Activated T-helper 17 cell treated with anti-CD3 and anti-CD28 coated beads, Interleukin-2, amount 50 U/mL, for 72 hours (primary cell): ENCODE results near the gene CD38. TPM values are rescaled to one million over a fixed set of nuclear protein-coding genes. Genes with fewer than 3 reads are reported as not detected.
"Not testable (repeated sequence)": the region's sequence is repeated elsewhere in the genome, so short reads cannot be mapped to it uniquely, and the experiment has no call there.

Experiments used
- ATAC-seq: fragments of 150-1000 bp; cut with Tn5 transposase; replicated peaks from 2 replicates; pipeline ENCODE4 v1.10.0; 2021; ENCODE audit warnings: mild to moderate bottlenecking, moderate library complexity
- H3K27ac Mint-ChIP-seq: one replicate; pipeline ENCODE4 v1.8.0; 2022; ENCODE audit warnings: mixed read lengths
- H3K27me3 Mint-ChIP-seq: one replicate; pipeline ENCODE4 v1.8.0; 2022; ENCODE audit warnings: mixed read lengths
- H3K36me3 Mint-ChIP-seq: one replicate; pipeline ENCODE4 v1.8.0; 2022; ENCODE audit warnings: low read depth, mild to moderate bottlenecking, mixed read lengths
- H3K4me1 Mint-ChIP-seq: one replicate; pipeline ENCODE4 v1.8.0; 2022; ENCODE audit warnings: mixed read lengths
- H3K4me3 Mint-ChIP-seq: one replicate; pipeline ENCODE4 v1.8.0; 2022; ENCODE audit warnings: mild to moderate bottlenecking, mixed read lengths
- H3K9me3 Mint-ChIP-seq: one replicate; pipeline ENCODE4 v1.8.0; 2022; ENCODE audit warnings: mixed read lengths
- total RNA-seq, 2 donors: library from RNA; stranded (reverse); gene quantifications; one replicate each; pipeline ENCODE4 v1.2.3, GENCODE V29; 2022

The CD38 gene
- total RNA-seq, 2 donors from 2014 or later: 3.0 to 3.9 TPM

DNA sequence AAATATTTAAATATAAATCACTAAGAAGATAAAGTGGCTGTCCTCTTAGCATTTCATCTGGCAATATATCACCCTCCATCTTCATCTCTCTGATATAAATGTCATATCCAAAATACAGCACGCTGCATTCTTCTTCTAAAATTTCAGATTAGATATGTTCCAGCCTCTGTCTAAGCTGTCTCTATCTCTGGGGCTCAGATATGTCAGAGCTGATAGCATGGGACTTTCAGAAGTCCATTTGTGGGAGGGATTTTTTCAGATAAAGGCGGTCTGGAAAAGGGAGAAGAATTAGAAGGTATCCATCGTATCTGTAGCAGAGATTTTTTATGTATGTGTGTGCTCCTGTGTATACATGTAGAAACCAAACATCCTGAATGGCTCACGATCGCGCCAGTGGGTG is 25.0 kb upstream of the CD38 start:
- Mint-ChIP-seq H3K4me3 (no peak overlapping the region), H3K4me1 (peaks cover 37% of the 10 kb centered on the region), H3K27ac (no peak overlapping the region), H3K27me3 (no peaks in the 10 kb centered on the region), H3K9me3 (no peaks in the 10 kb centered on the region), H3K36me3 (peaks cover 12% of the 10 kb centered on the region)
- no peak for ATAC-seq

- Mint-ChIP-seq H3K27ac (peak overlapping the region; percentile 11), H3K27me3 (no peaks in the 10 kb centered on the region), H3K36me3 (peaks cover 12% of the 10 kb centered on the region), H3K9me3 (no peaks in the 10 kb centered on the region), H3K4me3 (peak overlapping the region; percentile 65), H3K4me1 (peaks cover 37% of the 10 kb centered on the region)
- ATAC-seq: no peak
Observed at GRCh38 chr4:15753786-15754185, 24.3 kb upstream of the CD38 start.

GRCh38 chr4:15754323-15754722 is 23.8 kb upstream of the CD38 start:
- peak overlapping the region; percentile 11 for H3K27ac Mint-ChIP-seq
- no peaks in the 10 kb centered on the region for H3K27me3 Mint-ChIP-seq
- H3K4me1 Mint-ChIP-seq: peaks cover 37% of the 10 kb centered on the region
- H3K36me3 Mint-ChIP-seq: peaks cover 12% of the 10 kb centered on the region
- peak overlapping the region; percentile 65 for H3K4me3 Mint-ChIP-seq
- H3K9me3 Mint-ChIP-seq: no peaks in the 10 kb centered on the region
- ATAC-seq: peak; percentile 39

DNA sequence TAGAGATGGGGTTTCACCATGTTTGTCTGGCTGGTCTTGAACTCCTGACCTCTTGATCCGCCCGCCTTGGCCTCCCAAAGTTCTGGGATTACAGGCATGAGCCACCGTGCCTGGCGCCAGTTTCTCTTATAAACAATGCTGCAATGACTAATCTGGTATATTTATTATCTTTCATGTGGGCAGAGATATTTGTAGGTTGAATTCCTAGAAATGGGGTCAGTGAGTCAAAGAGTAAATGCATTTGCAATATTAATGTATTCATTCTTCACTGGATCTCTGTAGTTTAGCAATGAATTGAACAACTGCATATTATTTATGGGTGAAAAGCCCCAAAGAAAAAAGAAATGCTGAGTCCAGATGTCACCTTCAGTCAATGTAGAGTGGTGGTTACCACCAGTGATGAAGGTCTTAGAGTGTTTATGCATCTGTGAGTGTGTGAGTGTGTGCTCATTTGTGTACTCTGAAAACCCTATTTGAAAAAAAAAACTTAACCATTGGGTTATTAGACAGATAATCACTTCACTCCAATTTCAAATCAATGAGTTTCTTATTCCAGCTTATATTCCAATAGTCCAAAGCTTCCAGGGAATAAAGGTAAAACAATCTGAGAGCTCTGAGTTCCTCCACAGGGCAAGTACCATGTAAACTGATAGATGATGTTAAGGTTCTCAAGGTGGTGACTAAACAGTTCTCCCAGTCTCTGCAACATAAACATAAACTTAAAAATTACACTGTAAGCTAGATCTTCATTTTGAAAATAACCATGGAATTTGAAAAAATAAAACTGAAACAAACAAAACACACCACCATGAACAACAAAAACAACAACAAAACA is 22.6 kb upstream of the CD38 start:
- peak; percentile 62 for ATAC-seq
- H3K9me3 Mint-ChIP-seq: no peaks in the 10 kb centered on the region
- peak overlapping the region; percentile 65 for H3K27ac Mint-ChIP-seq
- no peaks in the 10 kb centered on the region for H3K27me3 Mint-ChIP-seq
- peaks cover 12% of the 10 kb centered on the region for H3K36me3 Mint-ChIP-seq
- peaks cover 37% of the 10 kb centered on the region for H3K4me1 Mint-ChIP-seq
- peak overlapping the region; percentile 65 for H3K4me3 Mint-ChIP-seq

DNA sequence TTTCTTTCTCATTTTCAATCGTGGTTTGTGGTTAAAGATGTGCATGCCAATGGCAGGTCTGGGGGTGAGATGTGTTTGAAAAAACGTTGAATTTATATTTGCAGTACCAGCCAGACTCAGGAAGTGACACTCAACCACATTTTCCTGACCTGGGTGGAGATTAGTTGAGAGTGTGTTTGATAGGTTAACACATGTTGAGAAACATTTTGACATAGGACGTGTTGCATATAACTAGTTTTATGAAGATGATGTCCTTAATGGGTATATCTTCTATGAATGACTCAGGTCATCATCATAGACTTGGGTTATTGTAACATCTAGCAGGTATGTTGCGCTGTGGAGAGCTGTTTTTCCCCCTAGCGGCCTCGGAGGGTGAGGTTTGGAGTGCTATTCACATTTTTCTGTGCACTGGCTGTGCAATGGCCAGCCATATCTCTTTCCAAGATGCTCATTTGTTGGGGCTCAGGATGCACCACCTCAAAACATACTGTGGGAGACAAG is 21.7 kb upstream of the CD38 start:
- Mint-ChIP-seq H3K27ac (peak overlapping the region; percentile 65), H3K9me3 (no peaks in the 10 kb centered on the region), H3K36me3 (peaks cover 12% of the 10 kb centered on the region), H3K27me3 (no peaks in the 10 kb centered on the region), H3K4me1 (peaks cover 37% of the 10 kb centered on the region), H3K4me3 (peak overlapping the region; percentile 65)
- ATAC-seq: peak; percentile 78

DNA sequence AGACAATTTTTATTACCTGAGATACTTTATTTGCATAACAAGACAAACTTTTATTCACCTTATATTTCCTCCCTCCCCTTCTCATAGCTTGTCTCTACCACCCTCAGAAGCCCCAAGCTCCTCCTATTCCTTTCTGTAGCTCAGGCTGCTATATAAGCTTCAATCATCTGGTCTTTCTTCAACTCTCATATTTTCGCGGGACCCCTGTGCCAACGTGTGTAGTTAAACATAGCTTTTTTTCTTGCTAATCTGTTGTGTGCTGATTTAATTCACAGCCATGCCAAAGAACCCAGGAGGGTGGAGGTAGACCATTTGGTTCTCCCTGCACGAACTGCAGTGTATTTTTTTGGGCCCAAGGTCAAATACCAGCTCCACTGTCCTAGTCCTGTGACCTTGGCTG is 21.1 kb upstream of the CD38 start:
- no peak for ATAC-seq

DNA sequence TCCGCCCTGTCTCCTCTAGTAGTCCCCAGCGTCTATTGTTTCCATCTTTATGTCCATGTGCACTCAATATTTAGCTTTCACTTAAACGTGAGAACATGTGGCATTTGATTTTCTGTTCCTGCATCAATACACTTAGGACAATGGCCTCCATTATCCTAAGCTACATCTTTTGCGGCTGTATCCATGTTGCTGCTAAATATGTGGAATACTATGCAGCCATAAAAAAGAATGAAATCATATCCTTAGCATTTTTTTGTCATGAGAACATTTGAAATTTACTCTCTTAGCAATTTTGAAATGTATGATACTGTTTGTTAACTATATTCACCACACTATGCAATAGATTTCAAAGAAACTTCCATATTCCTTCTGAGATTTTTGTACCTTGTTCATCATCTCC is 19.8 kb upstream of the CD38 start:
- peaks cover 12% of the 10 kb centered on the region for H3K36me3 Mint-ChIP-seq
- no peaks in the 10 kb centered on the region for H3K9me3 Mint-ChIP-seq
- ATAC-seq: no peak
- H3K4me3 Mint-ChIP-seq: no peak overlapping the region
- H3K27ac Mint-ChIP-seq: no peak overlapping the region
- peaks cover 37% of the 10 kb centered on the region for H3K4me1 Mint-ChIP-seq
- no peaks in the 10 kb centered on the region for H3K27me3 Mint-ChIP-seq

More for the DNA sequence above, 21.1 kb upstream of the CD38 start:
- Mint-ChIP-seq H3K9me3 (no peaks in the 10 kb centered on the region), H3K4me1 (peaks cover 37% of the 10 kb centered on the region), H3K27ac (no peak overlapping the region), H3K27me3 (no peaks in the 10 kb centered on the region), H3K4me3 (peak overlapping the region; percentile 65), H3K36me3 (peaks cover 12% of the 10 kb centered on the region)

DNA sequence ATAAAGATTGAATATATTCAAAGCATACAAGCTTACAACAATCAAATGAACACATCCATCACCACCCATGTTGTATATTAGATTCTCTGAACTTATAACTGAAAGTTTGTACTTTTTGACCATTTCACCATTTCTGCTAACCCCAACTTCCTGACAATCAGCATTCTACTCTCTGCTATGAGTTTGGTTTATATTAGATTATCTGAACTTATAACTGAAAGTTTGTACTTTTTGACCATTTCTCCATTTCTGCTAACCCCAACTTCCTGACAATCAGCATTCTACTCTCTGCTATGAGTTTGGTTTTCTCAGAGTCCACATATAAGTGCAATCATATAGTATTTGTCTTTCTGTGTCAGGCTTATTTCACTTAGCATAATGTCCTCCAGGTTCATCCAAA is 15.7 kb upstream of the CD38 start:
- H3K4me1 Mint-ChIP-seq: peaks cover 17% of the 10 kb centered on the region
- H3K36me3 Mint-ChIP-seq, H3K27me3 Mint-ChIP-seq, H3K27ac Mint-ChIP-seq, H3K4me3 Mint-ChIP-seq, H3K9me3 Mint-ChIP-seq, ATAC-seq: not testable (repeated sequence)

DNA sequence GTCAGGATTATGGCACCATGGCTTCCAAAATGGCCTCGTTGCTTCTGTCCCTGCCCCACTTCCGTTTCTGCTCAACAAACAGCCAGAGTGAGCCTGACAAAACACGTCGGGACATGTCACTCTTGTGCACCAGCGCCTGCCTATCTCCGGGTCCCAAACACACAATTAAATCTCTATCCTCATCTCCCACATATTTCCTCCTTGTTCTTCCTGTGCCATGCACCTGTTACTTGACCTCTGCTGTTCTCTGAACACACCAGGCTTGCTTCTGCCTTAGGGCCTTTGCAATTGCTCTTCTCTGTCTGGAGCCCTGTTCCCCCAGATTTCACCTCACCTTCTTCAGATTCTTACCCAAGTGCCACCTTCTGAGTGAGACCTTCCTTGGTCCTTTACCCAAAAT is 12.7 kb upstream of the CD38 start:
- H3K36me3 Mint-ChIP-seq: no peaks in the 10 kb centered on the region

GRCh38 chr4:15765910-15766697 is 12.0 kb upstream of the CD38 start:
- Mint-ChIP-seq H3K27ac (peak overlapping the region; percentile 19), H3K4me1 (peaks cover 23% of the 10 kb centered on the region), H3K27me3 (no peaks in the 10 kb centered on the region), H3K9me3 (no peaks in the 10 kb centered on the region), H3K36me3 (no peaks in the 10 kb centered on the region), H3K4me3 (peak overlapping the region; percentile 64)
- peak; percentile 88 for ATAC-seq

More for the DNA sequence above, 12.7 kb upstream of the CD38 start:
- no peak for ATAC-seq
- H3K27ac Mint-ChIP-seq: no peak overlapping the region
- H3K9me3 Mint-ChIP-seq: no peaks in the 10 kb centered on the region
- no peaks in the 10 kb centered on the region for H3K27me3 Mint-ChIP-seq
- H3K4me1 Mint-ChIP-seq: peaks cover 21% of the 10 kb centered on the region
- peak overlapping the region; percentile 64 for H3K4me3 Mint-ChIP-seq

GRCh38 chr4:15766821-15767220 is 11.3 kb upstream of the CD38 start:
- Mint-ChIP-seq H3K27me3 (no peaks in the 10 kb centered on the region), H3K36me3 (no peaks in the 10 kb centered on the region), H3K9me3 (no peaks in the 10 kb centered on the region), H3K4me1 (peaks cover 30% of the 10 kb centered on the region), H3K27ac (peak overlapping the region; percentile 19), H3K4me3 (peak overlapping the region; percentile 64)
- ATAC-seq: no peak

GRCh38 chr4:15769202-15769601 is 8.9 kb upstream of the CD38 start:
- peaks cover 44% of the 10 kb centered on the region for H3K4me1 Mint-ChIP-seq
- no peak for ATAC-seq
- no peaks in the 10 kb centered on the region for H3K36me3 Mint-ChIP-seq
- H3K27me3 Mint-ChIP-seq: peaks cover 12% of the 10 kb centered on the region
- no peaks in the 10 kb centered on the region for H3K9me3 Mint-ChIP-seq
- H3K4me3 Mint-ChIP-seq: no peak overlapping the region
- H3K27ac Mint-ChIP-seq: no peak overlapping the region

- Mint-ChIP-seq H3K9me3 (no peaks in the 10 kb centered on the region), H3K4me3 (peak overlapping the region; percentile 35)
Observed at GRCh38 chr4:15771216-15772058, 6.7 kb upstream of the CD38 start.

DNA sequence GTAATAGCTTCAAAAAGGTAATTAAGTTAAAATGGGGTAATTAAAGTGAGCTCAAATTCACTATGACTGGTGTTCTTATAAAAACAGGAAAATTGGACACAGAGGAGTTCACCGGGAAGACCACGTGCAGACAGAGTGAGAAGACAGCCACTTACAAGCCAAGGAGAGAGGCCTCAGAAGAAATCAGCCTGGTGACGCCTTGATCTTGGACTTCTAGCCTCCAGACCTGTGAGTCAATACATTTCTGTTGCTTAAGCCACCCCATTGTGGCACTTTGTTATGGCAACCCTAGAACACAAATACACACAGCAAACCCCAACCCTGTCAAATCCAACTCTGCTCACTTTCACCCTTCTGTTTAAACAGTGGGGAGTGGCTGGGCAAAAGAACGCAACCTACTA is 4.1 kb upstream of the CD38 start:
- Mint-ChIP-seq H3K4me3 (no peak overlapping the region), H3K36me3 (no peaks in the 10 kb centered on the region), H3K4me1 (peaks cover 42% of the 10 kb centered on the region), H3K9me3 (no peaks in the 10 kb centered on the region), H3K27me3 (peaks cover 30% of the 10 kb centered on the region), H3K27ac (no peak overlapping the region)
- peak; percentile 36 for ATAC-seq

More at GRCh38 chr4:15771216-15772058, 6.7 kb upstream of the CD38 start:
- Mint-ChIP-seq H3K36me3 (no peaks in the 10 kb centered on the region), H3K4me1 (peaks cover 43% of the 10 kb centered on the region), H3K27ac (peak overlapping the region; percentile 66), H3K27me3 (peaks cover 23% of the 10 kb centered on the region)
- peak; percentile 91 for ATAC-seq
